Measurements from ENCODE around the gene OIP5.
A peak's percentile ranks its signal among the peaks of the same experiment; 100 is the strongest.
"Not testable (repeated sequence)": the region's sequence is repeated elsewhere in the genome, so short reads cannot be mapped to it uniquely, and the experiment has no call there.

OIP5 gene

GRCh38 chr15:41263891-41264351 lies 68.5 kb downstream of the OIP5 start:
- no peak for TF ChIP-seq ZFX (IDR thresholded peaks at IDR 0.05)
- no peak for TF ChIP-seq CTCF (conservative IDR thresholded peaks at IDR 0.05)
- no peak overlapping the region for H3K27ac ChIP-seq

- H3K27ac ChIP-seq, result no peak overlapping the region
- TF ChIP-seq ZFX (IDR thresholded peaks at IDR 0.05), result no peak
- TF ChIP-seq CTCF (conservative IDR thresholded peaks at IDR 0.05), result no peak
Observed at GRCh38 chr15:41262571-41262970, 69.8 kb downstream of the OIP5 start.

GRCh38 chr15:41260924-41261323 lies 71.5 kb downstream of the OIP5 start:
- not testable (repeated sequence) for H3K27ac ChIP-seq

- TF ChIP-seq CTCF (conservative IDR thresholded peaks at IDR 0.05) (no peak), ZFX (IDR thresholded peaks at IDR 0.05) (no peak)
- H3K27ac ChIP-seq, result peak overlapping the region; percentile 46
Observed at GRCh38 chr15:41259546-41260189, 72.7 kb downstream of the OIP5 start.

All from C4-2B (cell line).